OCI-LY3 (cell line): Measurements from ENCODE around the gene ANKRD26.

Source experiments
- EZH2phosphoT487 ChIP-seq: fragments of 200-600 bp; shearing (Covaris generic); IDR thresholded peaks from 2 replicates; pipeline ENCODE4 v1.6.1; 2018; ENCODE audit warnings: antibody characterized with exemption, mixed run types, low read depth
- TF ChIP-seq, protein P1 (sequence below): fragments of 200-600, 300-600 bp; sonication (generic); IDR thresholded peaks from 2 replicates; pipeline ENCODE4 v1.5.1; 2014; ENCODE audit warnings: antibody characterized with exemption, low read length, low read depth

DNA sequence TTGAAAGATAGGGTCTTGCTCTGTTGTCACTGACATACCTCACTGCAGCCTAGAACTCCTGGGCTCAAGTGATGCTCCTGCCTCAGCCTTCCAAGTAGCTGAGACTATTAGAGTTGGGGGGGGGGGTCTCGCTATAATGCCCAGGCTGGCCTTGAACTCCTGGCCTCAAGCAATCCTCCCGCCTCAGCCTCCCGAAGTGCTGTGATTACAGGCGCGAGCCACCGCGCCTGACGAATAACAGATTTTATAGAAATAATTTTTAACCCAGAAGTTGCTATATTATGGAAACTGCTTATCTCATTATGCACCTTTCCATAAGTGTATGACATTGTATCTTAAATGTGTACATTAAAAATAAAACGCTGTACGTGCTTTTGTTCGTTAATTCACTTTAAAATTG lies 846 bp downstream of the ANKRD26 start:
- TF ChIP-seq, protein P1, sequence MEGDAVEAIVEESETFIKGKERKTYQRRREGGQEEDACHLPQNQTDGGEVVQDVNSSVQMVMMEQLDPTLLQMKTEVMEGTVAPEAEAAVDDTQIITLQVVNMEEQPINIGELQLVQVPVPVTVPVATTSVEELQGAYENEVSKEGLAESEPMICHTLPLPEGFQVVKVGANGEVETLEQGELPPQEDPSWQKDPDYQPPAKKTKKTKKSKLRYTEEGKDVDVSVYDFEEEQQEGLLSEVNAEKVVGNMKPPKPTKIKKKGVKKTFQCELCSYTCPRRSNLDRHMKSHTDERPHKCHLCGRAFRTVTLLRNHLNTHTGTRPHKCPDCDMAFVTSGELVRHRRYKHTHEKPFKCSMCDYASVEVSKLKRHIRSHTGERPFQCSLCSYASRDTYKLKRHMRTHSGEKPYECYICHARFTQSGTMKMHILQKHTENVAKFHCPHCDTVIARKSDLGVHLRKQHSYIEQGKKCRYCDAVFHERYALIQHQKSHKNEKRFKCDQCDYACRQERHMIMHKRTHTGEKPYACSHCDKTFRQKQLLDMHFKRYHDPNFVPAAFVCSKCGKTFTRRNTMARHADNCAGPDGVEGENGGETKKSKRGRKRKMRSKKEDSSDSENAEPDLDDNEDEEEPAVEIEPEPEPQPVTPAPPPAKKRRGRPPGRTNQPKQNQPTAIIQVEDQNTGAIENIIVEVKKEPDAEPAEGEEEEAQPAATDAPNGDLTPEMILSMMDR = no peak
- TF ChIP-seq EZH2phosphoT487 = no peak
